IMR-90 (cell line): ENCODE results near the gene DCAF8L2. TPM values are rescaled to one million over a fixed set of nuclear protein-coding genes. Genes with fewer than 3 reads are reported as not detected.

Experiments used
- ATAC-seq: fragments of 200-7000 bp; cut with Tn5 transposase; 2 replicates; pipeline ENCODE4 v1.9.1; 2020; ENCODE audit warnings: low read depth, mild to moderate bottlenecking, moderate library complexity
- BruUV-seq: library from RNA; stranded (reverse); fragments of 400-500 nt; replicated peaks from 2 replicates; lab custom pipeline; 2021; lab: Mats Ljungman, UMichigan
- CTCF ChIA-PET: fragments of 300-600 bp; formaldehyde crosslinking; extraction: SDS; loops from one replicate; lab custom pipeline; 2021; ENCODE audit warnings: antibody characterized with exemption; lab: Yijun Ruan, JAX
- POLR2A ChIA-PET: fragments of 300-600 bp; sonication (Branson Sonifier 250); formaldehyde crosslinking; loops from one replicate; lab custom pipeline; 2022; ENCODE audit warnings: antibody characterized with exemption; ENCODE audit not compliant: unreplicated experiment; lab: Charles Lee
- DNase-seq: peaks from one replicate; pipeline ENCODE4 v3.0.0; 2013
- H2AFZ ChIP-seq: replicated peaks from 2 replicates; pipeline ENCODE3; 2013; ENCODE audit warnings: low read length, mild to moderate bottlenecking; ENCODE audit not compliant: poor library complexity
- H2AK5ac ChIP-seq: 2 replicates; pipeline ENCODE4 v1.6.1; 2013; ENCODE audit warnings: low read depth, low read length, inconsistent platforms
- H2AK9ac ChIP-seq: replicated peaks from 2 replicates; pipeline ENCODE3; 2013; ENCODE audit warnings: mild to moderate bottlenecking, low read depth, low read length, moderate library complexity; ENCODE audit not compliant: poor library complexity
- H2BK120ac ChIP-seq: 2 replicates; pipeline ENCODE4 v1.6.1; 2013; ENCODE audit warnings: low read depth, low read length, inconsistent platforms
- H2BK15ac ChIP-seq: 3 replicates; pipeline ENCODE4 v1.6.1; 2013; ENCODE audit warnings: low read depth, low read length, inconsistent platforms
- H2BK20ac ChIP-seq: 2 replicates; pipeline ENCODE4 v1.6.1; 2013; ENCODE audit warnings: low read depth, mild to moderate bottlenecking, inconsistent platforms, low read length, moderate library complexity
- H2BK5ac ChIP-seq: 2 replicates; pipeline ENCODE4 v1.6.1; 2013; ENCODE audit warnings: mild to moderate bottlenecking, low read depth, low read length, inconsistent platforms; ENCODE audit not compliant: poor library complexity, severe bottlenecking
- H3K14ac ChIP-seq: replicated peaks from 2 replicates; pipeline ENCODE4 v1.6.1; 2013; ENCODE audit warnings: low read depth, low read length, inconsistent platforms
- H3K18ac ChIP-seq: 2 replicates; pipeline ENCODE4 v1.6.1; 2013; ENCODE audit warnings: low read depth, low read length, control low read depth
- H3K23ac ChIP-seq: 2 replicates; pipeline ENCODE4 v1.6.1; 2013; ENCODE audit warnings: low read depth, low read length, inconsistent platforms
- H3K27ac ChIP-seq: 2 replicates; pipeline ENCODE4 v1.5.1; 2013; ENCODE audit warnings: mild to moderate bottlenecking, control low read depth, low read length; ENCODE audit not compliant: insufficient read depth
- H3K27me3 ChIP-seq: 2 replicates; pipeline ENCODE4 v1.6.1; 2013; ENCODE audit warnings: low read length; ENCODE audit not compliant: control insufficient read depth, insufficient read depth
- H3K36me3 ChIP-seq: 2 replicates; pipeline ENCODE4 v1.6.1; 2013; ENCODE audit warnings: low read length, mixed read lengths; ENCODE audit not compliant: control insufficient read depth, insufficient read depth
- H3K4ac ChIP-seq: 2 replicates; pipeline ENCODE4 v1.6.1; 2013; ENCODE audit warnings: low read depth, low read length, inconsistent platforms
- H3K4me1 ChIP-seq: 2 replicates; pipeline ENCODE4 v1.6.1; 2013; ENCODE audit warnings: low read length, mixed read lengths; ENCODE audit not compliant: control insufficient read depth, insufficient read depth
- H3K4me2 ChIP-seq: 2 replicates; pipeline ENCODE4 v1.6.1; 2013; ENCODE audit warnings: low read depth, mild to moderate bottlenecking, control low read depth, low read length, moderate library complexity
- H3K4me3 ChIP-seq: 2 replicates; pipeline ENCODE4 v1.5.1; 2013; ENCODE audit warnings: low read depth, mild to moderate bottlenecking, control low read depth, low read length, moderate library complexity; ENCODE audit not compliant: insufficient read depth
- H3K56ac ChIP-seq: 2 replicates; pipeline ENCODE4 v1.6.1; 2013; ENCODE audit warnings: low read length, inconsistent platforms; ENCODE audit not compliant: insufficient read depth; ENCODE audit errors: extremely low read depth
- H3K79me1 ChIP-seq, 2 experiments: 2 replicates each; pipeline ENCODE4 v1.6.1; 2013; ENCODE audit warnings: low read length in 2 of 2, inconsistent platforms in 1 of 2, low read depth in 1 of 2
- H3K9ac ChIP-seq: 2 replicates; pipeline ENCODE4 v1.6.1; 2013; ENCODE audit warnings: low read depth, low read length, control low read depth
- H3K9me1 ChIP-seq: 2 replicates; pipeline ENCODE4 v1.6.1; 2013; ENCODE audit warnings: low read length, inconsistent platforms; ENCODE audit not compliant: insufficient read depth
- H3K9me3 ChIP-seq: 2 replicates; pipeline ENCODE4 v1.6.1; 2013; ENCODE audit warnings: low read length; ENCODE audit not compliant: control insufficient read depth, insufficient read depth
- H4K20me1 ChIP-seq: 2 replicates; pipeline ENCODE4 v1.6.1; 2013; ENCODE audit warnings: low read length, inconsistent platforms; ENCODE audit not compliant: insufficient read depth
- H4K5ac ChIP-seq: 2 replicates; pipeline ENCODE4 v1.6.1; 2013; ENCODE audit warnings: mild to moderate bottlenecking, low read depth, low read length, control low read depth
- H4K8ac ChIP-seq, 2 experiments: 2 replicates each; pipeline ENCODE4 v1.6.1; 2013; ENCODE audit warnings: low read depth in 2 of 2, low read length in 2 of 2, control low read depth in 1 of 2, inconsistent platforms in 1 of 2
- H4K91ac ChIP-seq: 2 replicates; pipeline ENCODE4 v1.6.1; 2013; ENCODE audit warnings: low read depth, low read length, inconsistent platforms; ENCODE audit not compliant: insufficient read depth
- BHLHE40 ChIP-seq: fragments of 150-350 bp; IDR thresholded peaks from 2 replicates; pipeline ENCODE4 v1.6.1; 2016; ENCODE audit warnings: mild to moderate bottlenecking, low read depth, low read length
- CEBPB ChIP-seq: IDR thresholded peaks from 2 replicates; pipeline ENCODE4 v1.6.1; 2012; ENCODE audit warnings: low read depth, low read length, improper control_type of control experiment
- CTCF ChIP-seq: conservative IDR thresholded peaks from 2 replicates; pipeline ENCODE4 v1.5.1; 2012; ENCODE audit warnings: mild to moderate bottlenecking, low read depth, low read length, improper control_type of control experiment
- MAFK ChIP-seq: IDR thresholded peaks from 2 replicates; pipeline ENCODE4 v1.6.1; 2012; ENCODE audit warnings: low read depth, low read length, improper control_type of control experiment
- MAZ ChIP-seq: IDR thresholded peaks from 2 replicates; pipeline ENCODE4 v1.6.1; 2012; ENCODE audit warnings: low read depth, mild to moderate bottlenecking, low read length, improper control_type of control experiment, moderate library complexity, borderline replicate concordance
- MXI1 ChIP-seq: IDR thresholded peaks from 2 replicates; pipeline ENCODE4 v1.6.1; 2012; ENCODE audit warnings: low read depth, mild to moderate bottlenecking, low read length, moderate library complexity, borderline replicate concordance
- NFE2L2 ChIP-seq: fragments of 150-350 bp; IDR thresholded peaks from 2 replicates; pipeline ENCODE4 v1.6.1; 2016; ENCODE audit warnings: low read depth, mild to moderate bottlenecking, low read length
- RAD21 ChIP-seq: IDR thresholded peaks from 2 replicates; pipeline ENCODE4 v1.6.1; 2012; ENCODE audit warnings: low read length, improper control_type of control experiment
- RCOR1 ChIP-seq: IDR thresholded peaks from 2 replicates; pipeline ENCODE4 v1.6.1; 2012; ENCODE audit warnings: mild to moderate bottlenecking, low read length, improper control_type of control experiment; ENCODE audit not compliant: insufficient replicate concordance
- RFX5 ChIP-seq: IDR thresholded peaks from 2 replicates; pipeline ENCODE4 v1.8.0; 2012; ENCODE audit warnings: low read depth, mild to moderate bottlenecking, low read length, moderate library complexity
- SMC3 ChIP-seq: fragments of 150-350 bp; IDR thresholded peaks from 2 replicates; pipeline ENCODE4 v1.6.1; 2016; ENCODE audit warnings: low read depth, mild to moderate bottlenecking, antibody characterized with exemption, low read length, moderate library complexity
- USF2 ChIP-seq: fragments of 150-350 bp; IDR thresholded peaks from 2 replicates; pipeline ENCODE4 v1.6.1; 2017; ENCODE audit warnings: mild to moderate bottlenecking, antibody characterized with exemption, low read length, low read depth
- WGBS, 2 experiments: methylation state at CpG; one replicate each; pipeline versions ENCODE4 v1.1.5 to v1.1.7; 2013; ENCODE audit warnings: missing lambda C conversion rate in 2 of 2; ENCODE audit not compliant: insufficient read length in 1 of 2; ENCODE audit errors: extremely low coverage in 2 of 2; 5-methylcytosine and 5-hydroxymethylcytosine counted together
- dilution Hi-C: fragments of 300-500 bp; cut with HindIII; formaldehyde crosslinking; loops from one replicate; pipeline ENCODE4 v1.14.3; 2018; ENCODE audit warnings: low sequenced_read_pairs; ENCODE audit not compliant: unreplicated experiment
- in situ Hi-C: fragments of 300-500 bp; cut with MboI; formaldehyde crosslinking; loops from 3 replicates; pipeline ENCODE4 v1.14.3; 2019; ENCODE audit warnings: low sequenced_read_pairs, inconsistent platforms, mixed read lengths
- intact Hi-C: fragments of 100-400 bp; cut with micrococcal nuclease; formaldehyde crosslinking; loops from 2 replicates; pipeline ENCODE4 v1.10.0; 2022
- polyA plus RNA-seq, 3 experiments: library from polyadenylated mRNA; depleted of rRNA; stranded (reverse); fragments of >200 nt; gene quantifications; 2 replicates each; pipeline ENCODE4 v1.2.3, GENCODE V29; 2012; ENCODE audit warnings: low replicate concordance in 1 of 3
- total RNA-seq: library from RNA; depleted of rRNA; stranded (reverse); fragments of >200 nt; gene quantifications from 2 replicates; pipeline ENCODE4 v1.2.3, GENCODE V29; 2012

DCAF8L2 gene
- total and polyA plus RNA-seq, 2 of the 4 experiments (the other 2 are of a cell fraction), result not detected

DNA sequence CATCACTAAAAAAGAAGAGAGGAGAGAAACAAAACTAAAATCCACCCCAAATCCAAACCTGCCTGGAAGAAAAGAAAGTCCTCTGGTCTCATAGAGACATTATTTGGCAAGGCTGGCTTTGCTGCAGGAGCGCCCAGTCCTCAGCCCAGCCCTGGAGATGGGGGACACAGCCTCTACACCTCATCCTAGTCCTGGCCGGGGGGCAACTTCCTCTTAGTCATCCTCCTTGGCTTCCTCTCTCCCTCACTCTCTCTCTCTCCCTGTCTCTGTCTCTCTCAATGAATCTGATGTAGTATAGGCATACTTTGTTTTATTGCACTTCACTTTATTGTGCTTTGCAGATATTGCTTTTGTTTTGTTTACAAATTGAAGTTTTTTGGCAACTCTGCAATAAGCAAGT, 161.8 kb downstream of the DCAF8L2 start:
- no peak overlapping the region for H4K91ac ChIP-seq
- H4K5ac ChIP-seq, result no peak overlapping the region
- no peak overlapping the region for H2BK20ac ChIP-seq
- no peak overlapping the region for H3K27ac ChIP-seq
- H4K20me1 ChIP-seq, result no peaks in the 10 kb centered on the region
- H2AFZ ChIP-seq, result no peak overlapping the region
- H2BK5ac ChIP-seq, result no peak overlapping the region
- H2BK15ac ChIP-seq, result no peak overlapping the region
- no peak overlapping the region for H3K23ac ChIP-seq
- no peak overlapping the region for H3K56ac ChIP-seq
- H3K4me2 ChIP-seq, result no peak overlapping the region
- dilution Hi-C loops (no loop called here), intact Hi-C loops (no loop called here), in situ Hi-C loops (no loop called here)
- H2AK9ac ChIP-seq, result no peak overlapping the region
- no CpG with 5 or more reads among the region's 2 CpGs for WGBS, 2 experiments
- DNase-seq (no peak), ATAC-seq (no peak)
- H3K4me3 ChIP-seq, result no peak overlapping the region
- H3K4ac ChIP-seq, result no peak overlapping the region
- no TSS peak for BruUV-seq
- no peak overlapping the region for H3K14ac ChIP-seq
- no peak overlapping the region for H4K8ac ChIP-seq
- no peaks in the 10 kb centered on the region for H3K4me1 ChIP-seq
- H3K9ac ChIP-seq, result no peak overlapping the region
- H3K36me3 ChIP-seq, result no peaks in the 10 kb centered on the region
- no peak overlapping the region for H2AK5ac ChIP-seq
- H3K18ac ChIP-seq, result no peak overlapping the region
- ChIA-PET CTCF (no interaction called here), POLR2A (no interaction called here)
- peaks cover 2% of the 10 kb centered on the region; the same call in 1 of the 2 replicates for H3K9me3 ChIP-seq
- no peaks in the 10 kb centered on the region for H3K79me1 ChIP-seq
- no peaks in the 10 kb centered on the region for H3K27me3 ChIP-seq
- H3K9me1 ChIP-seq, result no peaks in the 10 kb centered on the region
- no peak overlapping the region for H2BK120ac ChIP-seq
- TF ChIP-seq MAFK, result no peak
- TF ChIP-seq CTCF, result no peak
- TF ChIP-seq SMC3, result no peak
- no peak for TF ChIP-seq NFE2L2
- TF ChIP-seq RAD21, result no peak
- TF ChIP-seq MAZ, result no peak
- no peak for TF ChIP-seq MXI1
- no peak for TF ChIP-seq RCOR1
- no peak for TF ChIP-seq BHLHE40
- TF ChIP-seq USF2, result no peak
- no peak for TF ChIP-seq CEBPB
- no peak for TF ChIP-seq RFX5
